ENCODE results near the gene CTSG.
"Not testable (repeated sequence)": the region's sequence is repeated elsewhere in the genome, so short reads cannot be mapped to it uniquely, and the experiment has no call there.

CTSG gene, protein sequence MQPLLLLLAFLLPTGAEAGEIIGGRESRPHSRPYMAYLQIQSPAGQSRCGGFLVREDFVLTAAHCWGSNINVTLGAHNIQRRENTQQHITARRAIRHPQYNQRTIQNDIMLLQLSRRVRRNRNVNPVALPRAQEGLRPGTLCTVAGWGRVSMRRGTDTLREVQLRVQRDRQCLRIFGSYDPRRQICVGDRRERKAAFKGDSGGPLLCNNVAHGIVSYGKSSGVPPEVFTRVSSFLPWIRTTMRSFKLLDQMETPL

GRCh38 chr14:24576182-24576581 is at the start of gene CTSG:
Gene CTSG (minus strand): TSS chr14:24576250. CDS start chr14:24576223, 27 bp downstream.
- Mint-ChIP-seq H3K36me3 (no peaks in the 10 kb centered on the region), H3K9me3 (ENCODE audit: low read depth) (no peaks in the 10 kb centered on the region), H3K4me1 (ENCODE audit: low read depth) (no peaks in the 10 kb centered on the region), H3K27me3 (peaks cover 5% of the 10 kb centered on the region), H3K27ac (no peak within 1 kb of the TSS), H3K4me3 (no peak within 1 kb of the TSS)

- Mint-ChIP-seq H3K27ac (no peak overlapping the region), H3K4me3 (no peak overlapping the region), H3K27me3 (no peaks in the 10 kb centered on the region), H3K36me3 (no peaks in the 10 kb centered on the region), H3K9me3 (ENCODE audit: low read depth) (no peaks in the 10 kb centered on the region), H3K4me1 (ENCODE audit: low read depth) (peaks cover 26% of the 10 kb centered on the region)
Measured at GRCh38 chr14:24613747-24614146, 37.7 kb upstream of the CTSG start.

GRCh38 chr14:24613241-24613640 is 37.2 kb upstream of the CTSG start:
- H3K27ac Mint-ChIP-seq = no peak overlapping the region
- no peaks in the 10 kb centered on the region for H3K36me3 Mint-ChIP-seq
- H3K4me3 Mint-ChIP-seq = no peak overlapping the region
- no peaks in the 10 kb centered on the region for H3K27me3 Mint-ChIP-seq
- H3K4me1 Mint-ChIP-seq (ENCODE audit: low read depth) = peaks cover 27% of the 10 kb centered on the region
- no peaks in the 10 kb centered on the region for H3K9me3 Mint-ChIP-seq (ENCODE audit: low read depth)

GRCh38 chr14:24612196-24612595 is 36.1 kb upstream of the CTSG start:
- Mint-ChIP-seq H3K27ac (no peak overlapping the region), H3K27me3 (no peaks in the 10 kb centered on the region), H3K4me1 (ENCODE audit: low read depth) (peaks cover 29% of the 10 kb centered on the region), H3K9me3 (ENCODE audit: low read depth) (no peaks in the 10 kb centered on the region), H3K36me3 (no peaks in the 10 kb centered on the region), H3K4me3 (no peak overlapping the region)

GRCh38 chr14:24609655-24610344 is 33.8 kb upstream of the CTSG start, which contains the start of gene GZMH:
Gene GZMH (minus strand): TSS chr14:24609685. CDS start chr14:24609613, 72 bp downstream.
- Mint-ChIP-seq H3K4me3 (peak within 1 kb of the TSS; percentile 31), H3K4me1 (ENCODE audit: low read depth) (peaks cover 41% of the 10 kb centered on the region), H3K9me3 (ENCODE audit: low read depth) (no peaks in the 10 kb centered on the region), H3K27me3 (no peaks in the 10 kb centered on the region), H3K27ac (peak within 1 kb of the TSS; percentile 18), H3K36me3 (no peaks in the 10 kb centered on the region)

- no peaks in the 10 kb centered on the region for H3K36me3 Mint-ChIP-seq
- no peak overlapping the region for H3K27ac Mint-ChIP-seq
- peak overlapping the region; percentile 13 for H3K4me3 Mint-ChIP-seq
- H3K4me1 Mint-ChIP-seq (ENCODE audit: low read depth) = peaks cover 36% of the 10 kb centered on the region
- no peaks in the 10 kb centered on the region for H3K9me3 Mint-ChIP-seq (ENCODE audit: low read depth)
- no peaks in the 10 kb centered on the region for H3K27me3 Mint-ChIP-seq
Measured at GRCh38 chr14:24607635-24608514, 31.8 kb upstream of the CTSG start.

DNA sequence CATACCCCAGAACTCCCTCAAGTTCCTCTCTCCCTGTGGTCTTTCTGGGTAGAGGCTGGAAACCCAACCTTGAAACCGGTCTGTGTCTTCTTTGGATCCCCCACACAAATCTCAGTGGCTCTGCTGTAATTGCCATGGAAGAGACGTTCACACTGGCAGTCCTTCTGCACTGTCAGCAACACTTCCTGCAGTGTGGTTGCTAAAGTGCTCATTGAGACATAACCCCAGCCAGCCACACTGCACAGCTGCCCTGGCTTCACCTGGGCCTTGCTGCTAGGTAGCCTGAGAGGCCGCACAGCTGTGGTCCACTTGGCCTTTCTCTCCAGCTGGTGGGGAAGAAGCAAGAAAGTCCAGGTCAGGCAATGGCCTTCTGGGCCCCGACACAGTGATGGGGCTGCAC is 31.0 kb upstream of the CTSG start:
- Mint-ChIP-seq H3K27me3 (no peaks in the 10 kb centered on the region), H3K4me3 (no peak overlapping the region), H3K36me3 (no peaks in the 10 kb centered on the region), H3K27ac (peak overlapping the region; percentile 41), H3K9me3 (ENCODE audit: low read depth) (no peaks in the 10 kb centered on the region), H3K4me1 (ENCODE audit: low read depth) (peaks cover 31% of the 10 kb centered on the region)

DNA sequence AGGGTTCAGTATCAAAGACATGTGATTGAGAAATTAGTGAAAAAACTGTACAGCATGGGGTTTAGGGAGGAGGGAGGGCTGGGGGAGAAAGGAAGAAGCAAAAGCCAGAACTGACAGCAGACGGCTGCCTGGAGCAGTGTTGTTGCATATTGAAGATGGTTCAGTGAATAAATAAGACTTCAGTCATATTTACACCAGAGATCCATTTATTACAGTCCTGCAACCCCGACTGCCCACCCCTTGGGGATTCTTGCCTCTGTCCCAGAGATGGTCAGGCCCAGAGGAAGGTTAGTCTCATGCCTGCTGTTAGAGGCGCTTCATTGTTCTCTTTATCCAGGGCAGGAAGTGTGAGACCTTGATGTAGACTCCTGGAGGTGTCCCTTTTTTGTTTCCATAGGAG is 30.2 kb upstream of the CTSG start:
- H3K4me1 Mint-ChIP-seq (ENCODE audit: low read depth) = peaks cover 31% of the 10 kb centered on the region
- H3K27ac Mint-ChIP-seq = no peak overlapping the region
- H3K27me3 Mint-ChIP-seq = no peaks in the 10 kb centered on the region
- no peaks in the 10 kb centered on the region for H3K36me3 Mint-ChIP-seq
- H3K9me3 Mint-ChIP-seq (ENCODE audit: low read depth) = no peaks in the 10 kb centered on the region
- H3K4me3 Mint-ChIP-seq = no peak overlapping the region

DNA sequence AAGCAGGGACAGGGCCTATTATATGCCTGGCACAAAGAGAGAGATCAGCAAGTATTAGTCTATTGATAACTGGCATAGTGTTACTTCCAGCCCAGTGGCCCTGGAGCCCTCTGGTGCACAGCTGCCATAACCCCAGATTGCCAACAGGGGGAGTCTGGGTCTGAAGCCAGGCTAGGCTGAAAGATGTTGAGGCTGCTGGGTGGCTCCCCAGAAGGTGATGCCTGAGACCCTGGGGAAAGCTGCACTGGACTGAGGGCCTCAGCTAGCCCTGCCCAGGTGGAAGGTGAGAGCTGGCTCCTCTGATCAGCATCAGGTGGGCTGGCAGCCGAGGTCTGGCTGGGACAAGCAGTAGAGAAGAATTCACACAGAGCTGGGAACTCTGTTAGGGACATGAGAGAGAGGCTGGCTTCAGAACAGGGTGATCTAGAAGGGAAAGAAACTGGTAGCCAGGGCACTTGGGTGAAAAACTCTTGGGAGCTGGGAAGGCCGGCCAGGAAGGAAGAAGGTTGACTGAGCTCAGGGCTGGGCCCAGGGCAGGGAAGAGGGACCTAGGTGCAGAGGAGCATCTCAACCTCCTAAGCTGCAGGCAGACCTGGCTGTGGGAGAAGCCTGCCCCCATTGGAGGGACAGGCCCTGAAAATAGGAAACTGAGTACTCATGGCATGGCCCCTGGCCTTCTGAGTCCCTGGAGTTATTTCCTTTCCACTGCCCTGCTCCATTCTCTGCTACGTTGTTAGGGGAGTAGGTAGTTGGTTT is 29.6 kb upstream of the CTSG start:
- H3K27me3 Mint-ChIP-seq = no peaks in the 10 kb centered on the region
- H3K4me3 Mint-ChIP-seq = peak overlapping the region; percentile 35
- no peaks in the 10 kb centered on the region for H3K9me3 Mint-ChIP-seq (ENCODE audit: low read depth)
- H3K27ac Mint-ChIP-seq = peak overlapping the region; percentile 46
- H3K4me1 Mint-ChIP-seq (ENCODE audit: low read depth) = peaks cover 31% of the 10 kb centered on the region
- no peaks in the 10 kb centered on the region for H3K36me3 Mint-ChIP-seq

DNA sequence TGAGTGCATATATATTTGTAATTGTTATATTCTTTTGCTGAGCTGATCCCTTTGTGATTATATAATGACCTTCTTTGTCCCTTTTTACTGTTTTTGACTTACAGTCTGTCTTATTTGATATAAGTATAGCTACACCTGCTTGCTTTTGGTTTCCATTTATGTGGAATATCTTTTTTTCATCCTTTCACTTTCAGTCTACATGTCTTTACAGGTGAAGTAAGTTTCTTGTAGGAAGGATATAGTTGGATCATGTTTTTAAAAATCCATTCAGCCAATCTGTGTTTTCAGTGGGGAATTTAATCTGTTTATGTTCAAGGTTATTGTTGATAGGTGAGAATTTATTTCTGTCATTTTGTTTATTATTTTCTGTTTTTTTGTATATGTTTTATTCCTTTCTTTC is 21.4 kb upstream of the CTSG start:
- Mint-ChIP-seq H3K9me3 (ENCODE audit: low read depth) (peaks cover 12% of the 10 kb centered on the region), H3K4me1 (ENCODE audit: low read depth) (peaks cover 5% of the 10 kb centered on the region), H3K4me3 (no peak overlapping the region), H3K27ac (no peak overlapping the region), H3K36me3 (peaks cover 16% of the 10 kb centered on the region), H3K27me3 (peaks cover 2% of the 10 kb centered on the region)

- Mint-ChIP-seq H3K4me1 (ENCODE audit: low read depth) (peaks cover 5% of the 10 kb centered on the region), H3K4me3 (no peak overlapping the region), H3K27ac (no peak overlapping the region), H3K27me3 (peaks cover 3% of the 10 kb centered on the region), H3K9me3 (ENCODE audit: low read depth) (peaks cover 12% of the 10 kb centered on the region), H3K36me3 (peaks cover 16% of the 10 kb centered on the region)
Measured at GRCh38 chr14:24595073-24595808, 19.2 kb upstream of the CTSG start.

DNA sequence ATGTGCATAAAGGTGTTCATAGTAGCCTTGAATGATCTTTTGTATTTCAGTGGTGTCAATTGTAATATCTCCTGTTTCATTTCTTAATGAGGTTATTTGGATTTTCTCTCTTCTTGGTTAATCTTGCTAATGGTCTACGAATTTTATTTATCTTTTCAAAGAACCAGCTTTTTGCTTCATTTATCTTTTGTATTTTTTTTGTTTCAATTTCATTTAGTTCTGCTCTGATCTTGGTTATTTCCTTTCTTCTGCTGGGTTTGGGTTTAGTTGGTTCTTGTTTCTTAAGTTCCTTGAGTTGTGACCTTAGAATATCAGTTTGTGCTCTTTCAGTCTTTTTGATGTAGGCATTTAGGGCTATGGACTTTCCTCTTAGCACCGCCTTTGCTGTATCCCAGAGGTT is 15.0 kb upstream of the CTSG start:
- not testable (repeated sequence) for H3K36me3 Mint-ChIP-seq; H3K27me3 Mint-ChIP-seq; H3K4me3 Mint-ChIP-seq; H3K4me1 Mint-ChIP-seq (ENCODE audit: low read depth); H3K27ac Mint-ChIP-seq
- H3K9me3 Mint-ChIP-seq (ENCODE audit: low read depth) = peaks cover 14% of the 10 kb centered on the region

DNA sequence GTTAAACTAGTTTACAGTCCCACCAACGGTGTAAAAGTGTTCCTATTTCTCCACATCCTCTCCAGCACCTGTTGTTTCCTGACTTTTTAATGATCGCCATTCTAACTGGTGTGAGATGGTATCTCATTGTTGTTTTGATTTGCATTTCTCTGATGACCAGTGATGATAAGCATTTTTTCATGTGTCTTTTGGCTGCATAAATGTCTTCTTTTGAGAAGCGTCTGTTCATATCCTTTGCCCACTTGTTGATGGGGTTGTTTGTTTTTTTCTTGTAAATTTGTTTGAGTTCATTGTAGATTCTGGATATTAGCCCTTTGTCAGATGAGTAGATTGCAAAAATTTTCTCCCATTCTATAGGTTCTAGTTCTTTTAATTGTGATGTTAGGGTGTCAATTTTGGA is 8.4 kb upstream of the CTSG start:
- H3K4me3 Mint-ChIP-seq; H3K27ac Mint-ChIP-seq; H3K27me3 Mint-ChIP-seq; H3K36me3 Mint-ChIP-seq; H3K4me1 Mint-ChIP-seq (ENCODE audit: low read depth): not testable (repeated sequence)
- peaks cover 17% of the 10 kb centered on the region for H3K9me3 Mint-ChIP-seq (ENCODE audit: low read depth)

GRCh38 chr14:24578558-24578957 is 2.5 kb upstream of the CTSG start:
- Mint-ChIP-seq H3K27me3 (peaks cover 5% of the 10 kb centered on the region), H3K4me1 (ENCODE audit: low read depth) (no peaks in the 10 kb centered on the region), H3K36me3 (no peaks in the 10 kb centered on the region), H3K27ac (no peak overlapping the region), H3K9me3 (ENCODE audit: low read depth) (no peaks in the 10 kb centered on the region), H3K4me3 (no peak overlapping the region)

Data from activated naive CD8-positive, alpha-beta T cell (primary cell).